NCI-H146 treated with DMSO at 0.1 percent for 48 hours (cell line): ENCODE data around the gene FCER2.
A peak's percentile ranks its signal among the peaks of the same experiment; 100 is the strongest.
"Not testable (repeated sequence)": the region's sequence is repeated elsewhere in the genome, so short reads cannot be mapped to it uniquely, and the experiment has no call there.

ENCODE experiments used
- DNase-seq: peaks from one replicate; lab custom pipeline; 2025; ENCODE audit not compliant: unreplicated experiment; lab: John Stamatoyannopoulos, UW

The FCER2 gene, protein sequence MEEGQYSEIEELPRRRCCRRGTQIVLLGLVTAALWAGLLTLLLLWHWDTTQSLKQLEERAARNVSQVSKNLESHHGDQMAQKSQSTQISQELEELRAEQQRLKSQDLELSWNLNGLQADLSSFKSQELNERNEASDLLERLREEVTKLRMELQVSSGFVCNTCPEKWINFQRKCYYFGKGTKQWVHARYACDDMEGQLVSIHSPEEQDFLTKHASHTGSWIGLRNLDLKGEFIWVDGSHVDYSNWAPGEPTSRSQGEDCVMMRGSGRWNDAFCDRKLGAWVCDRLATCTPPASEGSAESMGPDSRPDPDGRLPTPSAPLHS

DNA sequence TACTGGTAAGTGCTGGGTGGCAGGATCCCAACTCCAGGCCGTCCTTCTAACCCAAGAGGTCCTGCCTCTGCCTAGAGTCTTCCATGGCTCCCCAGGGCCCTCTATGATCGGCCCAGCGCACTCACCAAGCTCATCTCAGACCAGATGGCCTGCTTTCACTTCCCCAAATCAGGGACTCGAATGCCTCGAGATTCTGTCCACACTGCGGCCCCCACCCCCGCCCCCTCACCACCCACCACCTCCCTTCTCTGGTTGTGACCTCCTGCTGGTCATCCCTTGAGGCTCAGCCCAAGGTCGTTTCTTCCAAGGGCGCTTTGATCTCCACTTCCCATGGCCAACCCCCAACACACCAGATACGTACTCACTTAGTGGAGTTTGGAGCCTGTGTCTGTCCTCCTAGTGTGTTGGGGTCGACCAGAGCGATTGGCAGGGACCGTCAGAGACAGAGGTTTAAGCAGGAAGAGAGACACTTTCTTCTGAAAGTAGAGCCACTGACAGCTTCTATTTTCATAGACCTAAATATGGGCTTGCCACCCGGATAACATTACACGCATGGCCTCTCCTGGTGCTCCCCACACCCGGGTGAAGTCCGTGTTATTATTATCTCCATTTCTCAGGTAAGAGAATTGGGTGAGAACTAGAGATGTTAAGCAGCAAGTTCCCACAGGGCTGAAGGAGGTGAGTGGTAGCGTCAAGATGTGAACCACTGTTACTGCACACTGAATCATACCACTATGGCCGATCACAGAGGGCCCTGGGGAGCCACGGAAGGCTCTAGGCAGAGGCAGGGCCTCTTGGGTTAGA, at the start of gene FCER2:
FCER2 (minus strand) TSS at position 478 of the 804 bp plus-strand sequence. CDS start 2,371 bp downstream, outside the sequence.
- DNase-seq = no peak

DNA sequence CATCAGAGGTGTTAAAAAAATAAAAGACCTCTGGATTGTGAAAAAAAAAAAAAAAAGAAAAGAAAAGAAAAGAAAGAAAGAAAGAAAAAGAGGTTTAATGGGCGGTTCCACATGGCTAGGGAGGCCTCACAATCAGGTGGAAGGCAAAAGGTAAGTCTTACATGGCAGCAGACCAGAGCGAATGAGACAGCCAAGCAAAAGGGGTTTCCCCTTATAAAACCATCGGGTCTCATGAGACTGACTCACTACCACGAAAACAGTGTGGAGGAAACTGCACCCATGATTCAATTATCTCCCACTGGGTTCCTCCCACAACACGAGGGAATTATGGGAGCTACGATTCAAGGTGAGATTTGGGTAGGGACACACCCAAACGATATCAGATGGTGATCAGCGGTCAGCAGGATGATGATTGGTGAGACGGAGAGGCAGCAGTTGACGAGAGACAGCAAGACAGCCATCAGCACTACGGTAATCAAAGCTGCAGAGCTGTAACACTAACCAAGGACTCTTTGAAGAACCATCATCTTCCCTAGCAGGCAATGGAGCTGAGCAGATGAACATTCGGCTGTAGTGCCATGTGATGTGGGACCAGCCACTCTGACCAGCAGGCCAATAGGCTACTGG, 49.3 kb upstream of the FCER2 start:
- no peak for DNase-seq

DNA sequence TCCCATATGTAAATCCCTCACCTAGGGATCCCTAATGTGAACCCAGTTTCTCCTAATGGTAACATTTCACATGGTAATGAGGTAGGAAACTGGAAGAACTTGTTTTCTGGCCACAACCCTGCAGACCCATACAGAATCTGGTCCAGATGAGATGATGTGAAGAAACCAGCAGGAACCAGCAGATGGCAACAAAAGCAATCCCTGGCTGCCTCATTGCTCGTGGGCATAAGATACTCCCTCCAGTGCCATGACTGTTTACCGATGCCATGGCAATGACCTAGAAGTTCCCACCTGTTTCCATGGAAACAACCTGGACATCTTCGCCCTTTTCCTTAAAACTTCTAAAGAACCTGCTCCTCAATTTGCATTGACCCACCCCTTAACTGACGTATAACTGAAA, 46.8 kb upstream of the FCER2 start:
- DNase-seq = peak; percentile 13

DNA sequence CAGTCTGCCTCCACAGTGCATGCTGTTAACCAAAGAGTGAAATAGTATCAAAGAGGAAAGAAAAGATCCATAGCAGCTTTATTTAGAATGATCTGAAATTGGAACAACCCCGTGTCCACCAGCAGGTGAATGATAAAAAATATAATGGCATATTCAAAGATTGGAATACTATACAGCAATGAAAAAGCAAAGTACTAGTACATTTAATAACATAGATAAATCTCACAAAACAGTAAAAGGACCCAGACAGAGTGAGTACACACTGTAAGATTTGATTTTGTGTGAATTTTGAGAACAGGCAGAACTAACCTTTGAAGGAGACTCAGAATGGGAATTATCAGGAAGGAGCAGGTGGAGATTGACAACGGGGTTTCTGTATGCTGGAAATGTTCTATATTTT, 46.2 kb upstream of the FCER2 start:
- no peak for DNase-seq

DNA sequence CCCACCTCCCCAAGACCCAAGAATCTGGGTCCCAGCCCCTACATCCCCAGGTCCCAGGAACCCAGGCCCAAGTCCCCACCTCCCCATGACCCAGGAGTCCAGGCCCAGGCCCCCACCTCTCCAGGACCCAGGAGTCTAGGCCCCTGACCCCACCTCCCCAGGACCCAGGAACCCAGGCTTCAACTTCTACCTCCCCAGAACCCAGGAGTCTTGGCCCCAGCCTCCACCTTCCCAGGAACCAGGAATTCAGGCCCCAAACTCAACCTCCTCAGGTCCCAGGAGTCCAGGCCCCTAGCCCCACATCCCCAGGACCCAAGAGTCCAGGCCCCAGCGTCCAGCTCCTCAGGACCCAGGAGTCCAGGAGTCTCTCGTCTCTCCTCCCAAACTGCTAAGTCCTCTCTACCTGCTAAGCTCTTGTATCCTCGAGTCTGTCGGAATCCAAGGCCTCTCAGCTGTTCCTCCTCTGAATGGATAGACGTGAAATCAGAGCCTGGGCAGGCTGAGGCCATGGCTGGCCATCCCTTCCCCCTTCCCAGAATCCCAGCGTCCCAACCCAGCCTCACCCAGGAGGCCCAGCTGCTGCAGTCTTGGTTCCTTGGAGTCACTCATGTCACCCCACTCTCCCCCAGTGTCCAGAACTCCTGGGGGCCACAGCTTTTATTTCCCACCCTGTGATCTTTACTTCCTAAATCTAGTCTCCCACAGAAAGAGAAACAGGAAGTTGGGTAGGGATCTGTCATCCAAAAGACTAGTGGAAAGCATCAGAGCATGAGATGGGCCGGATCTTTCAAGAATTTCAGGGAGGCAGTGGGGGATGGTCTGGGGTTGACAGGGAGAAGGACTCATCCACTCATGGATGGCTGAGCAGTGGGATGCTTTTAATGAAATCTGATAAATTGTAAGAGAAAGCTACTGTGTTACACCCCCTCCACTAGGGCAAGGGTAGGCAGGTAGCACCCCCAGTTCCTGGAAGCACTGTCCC, 45.3 kb upstream of the FCER2 start, which contains the start of gene CD209:
CD209 (minus strand) TSS at position 632 of the 982 bp plus-strand sequence; CDS start at position 609, 23 bp downstream.
- DNase-seq = no peak

DNA sequence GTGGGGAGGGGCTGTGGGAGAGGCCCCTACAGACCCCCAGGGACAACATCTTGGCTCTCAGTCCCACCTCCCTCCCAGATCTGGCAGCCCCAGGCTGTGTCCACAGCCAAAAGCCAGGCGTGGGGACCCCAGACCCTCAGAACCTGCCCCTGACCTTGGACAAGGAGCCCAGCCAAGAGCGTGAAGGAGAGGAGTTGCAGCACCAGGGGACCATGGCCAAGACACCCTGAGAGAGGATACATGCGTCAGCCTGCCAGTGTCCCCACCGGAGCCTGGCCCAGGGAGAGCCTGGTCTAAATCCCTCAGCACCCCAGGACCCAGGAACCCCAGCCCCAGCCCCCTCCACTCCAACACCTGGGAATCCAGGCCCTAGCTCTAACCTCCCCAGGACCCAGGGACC, 44.4 kb upstream of the FCER2 start:
- not testable (repeated sequence) for DNase-seq

DNA sequence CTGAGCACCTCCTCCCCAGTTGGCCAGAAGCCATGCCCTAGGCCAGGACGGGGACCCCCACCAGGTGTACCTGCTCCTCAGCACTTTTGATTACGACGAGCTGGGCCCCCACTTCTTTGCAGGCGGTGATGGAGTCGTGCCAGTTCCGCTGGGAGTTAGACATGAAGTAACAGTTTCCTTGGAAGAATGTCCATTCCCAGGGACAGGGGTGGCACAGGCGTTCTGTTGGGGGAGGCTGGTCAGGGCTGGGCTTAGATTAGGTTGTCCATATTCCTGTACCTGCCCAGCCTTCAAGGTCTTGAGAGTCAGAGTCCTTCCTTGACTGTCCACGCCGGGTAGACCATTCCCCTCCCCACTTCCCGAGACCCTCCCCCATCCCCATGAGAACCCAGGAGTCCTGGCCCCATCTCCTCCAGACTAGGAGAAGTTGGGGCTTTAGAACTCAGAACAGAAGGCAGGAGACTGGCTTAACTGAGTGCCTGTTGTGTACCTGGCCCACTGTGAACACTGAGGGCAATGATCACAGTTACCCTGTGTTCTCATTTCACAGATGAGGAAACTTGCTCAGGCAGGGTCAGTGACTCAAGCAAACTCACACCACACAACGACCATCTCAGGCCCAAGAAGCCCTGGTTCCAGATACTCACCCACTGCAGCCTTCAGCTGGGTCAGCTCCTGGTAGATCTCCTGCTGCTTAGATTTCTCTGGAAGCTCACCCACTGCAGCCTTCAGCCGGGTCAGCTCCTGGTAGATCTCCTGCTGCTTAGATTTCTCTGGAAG, 43.1 kb upstream of the FCER2 start:
- no peak for DNase-seq

DNA sequence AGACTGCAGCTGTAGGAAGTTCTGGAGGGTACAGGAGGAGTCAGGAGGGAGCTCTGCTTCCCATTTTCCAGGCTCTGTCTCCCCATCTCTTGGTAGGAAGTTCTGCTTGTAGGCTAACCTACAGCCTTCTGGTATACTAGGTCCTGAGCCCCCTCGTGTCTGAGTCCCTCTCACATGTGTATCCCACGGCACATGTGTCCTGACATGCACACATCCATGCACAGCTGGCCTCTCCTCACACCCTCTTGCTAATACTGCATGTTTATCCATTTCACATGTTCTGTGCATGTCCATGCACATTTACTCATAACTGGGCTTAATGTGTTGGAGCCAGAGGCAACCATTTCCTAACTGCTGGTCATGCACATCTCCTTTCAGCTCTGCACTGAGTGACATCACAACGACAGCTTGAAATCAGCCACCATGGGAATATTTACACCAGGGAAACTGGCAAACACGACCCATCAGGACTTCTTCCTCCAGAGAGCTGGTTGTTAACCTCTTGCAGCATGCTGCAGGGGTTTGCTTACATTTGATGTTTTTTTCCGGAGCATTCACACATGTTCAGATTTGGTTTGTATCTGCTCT, 42.4 kb upstream of the FCER2 start:
- DNase-seq = no peak

DNA sequence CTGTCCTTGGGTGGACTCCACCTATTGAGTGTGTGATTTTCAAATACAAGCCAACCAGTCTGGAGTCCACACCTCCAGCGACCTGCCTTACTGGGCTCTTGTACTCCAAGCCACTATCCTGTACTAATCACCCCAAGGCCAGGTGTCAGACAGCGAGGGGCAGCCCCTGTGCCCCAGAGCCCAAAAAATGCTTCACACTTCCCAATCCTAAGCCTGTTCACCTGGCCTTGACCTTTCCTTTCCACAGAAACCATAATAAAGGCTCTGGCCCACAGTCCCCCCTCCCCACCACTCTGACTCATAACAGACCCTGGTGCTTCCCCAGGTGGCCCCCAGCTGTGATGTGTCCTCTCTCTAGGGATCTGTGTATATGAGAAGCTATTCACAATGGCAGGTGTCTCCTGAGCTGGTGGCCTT, 41.5 kb upstream of the FCER2 start:
- peak; percentile 28 for DNase-seq

DNA sequence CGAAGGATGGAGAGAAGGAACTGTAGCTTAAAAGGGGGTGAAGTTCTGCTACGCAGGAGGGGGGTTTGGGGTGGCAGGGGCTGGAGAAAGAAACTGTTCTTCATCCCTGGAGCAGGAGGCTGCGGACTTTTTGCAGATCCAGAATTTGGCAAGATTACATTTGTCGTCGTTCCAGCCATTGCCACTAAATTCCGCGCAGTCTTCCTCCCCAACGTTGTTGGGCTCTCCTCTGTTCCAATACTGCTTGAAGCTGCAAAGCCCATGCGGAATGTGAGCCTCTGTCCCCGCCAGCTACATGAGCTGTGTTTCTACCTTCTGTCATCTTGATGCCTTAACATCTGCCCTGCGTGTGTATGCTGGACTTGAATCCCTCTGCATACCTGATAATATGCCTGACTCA, 41.1 kb upstream of the FCER2 start:
- no peak for DNase-seq

DNA sequence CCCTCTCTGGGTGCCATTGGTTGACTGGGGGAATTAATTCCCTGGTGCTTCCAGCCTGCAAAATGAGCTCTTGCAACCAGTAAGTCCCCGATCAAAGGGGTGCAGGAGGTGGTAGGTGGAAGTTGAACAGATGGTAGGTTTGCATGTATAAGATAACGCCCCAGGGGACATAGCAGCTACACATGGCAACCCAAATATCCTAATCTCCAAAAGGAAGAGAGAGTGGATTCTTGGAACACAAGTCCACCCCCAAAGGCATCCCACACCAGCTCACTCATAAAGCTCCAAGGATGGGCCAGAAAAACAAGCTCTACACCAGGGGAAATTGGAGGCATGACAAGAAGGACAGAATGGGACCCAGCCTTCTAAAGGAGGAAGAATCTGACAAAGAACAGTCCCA, 40.6 kb upstream of the FCER2 start:
- no peak for DNase-seq

DNA sequence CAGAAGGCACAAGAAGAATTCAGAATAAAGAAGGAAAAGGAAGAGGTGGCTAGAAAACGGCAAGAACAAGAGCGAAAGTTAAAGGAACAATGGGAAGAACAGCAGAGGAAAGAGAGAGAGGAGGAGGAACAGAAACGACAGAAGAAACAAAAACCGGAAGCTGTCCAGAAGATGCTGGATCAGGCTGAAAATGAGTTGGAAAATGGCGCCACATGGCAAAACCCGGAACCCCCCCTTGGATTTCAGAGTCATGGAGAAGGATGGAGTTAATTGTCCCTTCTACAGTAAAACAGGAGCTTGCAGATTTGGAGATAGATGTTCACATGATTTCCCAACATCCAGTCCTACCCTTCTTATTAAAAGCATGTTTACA, 38.7 kb upstream of the FCER2 start:
- DNase-seq = no peak

DNA sequence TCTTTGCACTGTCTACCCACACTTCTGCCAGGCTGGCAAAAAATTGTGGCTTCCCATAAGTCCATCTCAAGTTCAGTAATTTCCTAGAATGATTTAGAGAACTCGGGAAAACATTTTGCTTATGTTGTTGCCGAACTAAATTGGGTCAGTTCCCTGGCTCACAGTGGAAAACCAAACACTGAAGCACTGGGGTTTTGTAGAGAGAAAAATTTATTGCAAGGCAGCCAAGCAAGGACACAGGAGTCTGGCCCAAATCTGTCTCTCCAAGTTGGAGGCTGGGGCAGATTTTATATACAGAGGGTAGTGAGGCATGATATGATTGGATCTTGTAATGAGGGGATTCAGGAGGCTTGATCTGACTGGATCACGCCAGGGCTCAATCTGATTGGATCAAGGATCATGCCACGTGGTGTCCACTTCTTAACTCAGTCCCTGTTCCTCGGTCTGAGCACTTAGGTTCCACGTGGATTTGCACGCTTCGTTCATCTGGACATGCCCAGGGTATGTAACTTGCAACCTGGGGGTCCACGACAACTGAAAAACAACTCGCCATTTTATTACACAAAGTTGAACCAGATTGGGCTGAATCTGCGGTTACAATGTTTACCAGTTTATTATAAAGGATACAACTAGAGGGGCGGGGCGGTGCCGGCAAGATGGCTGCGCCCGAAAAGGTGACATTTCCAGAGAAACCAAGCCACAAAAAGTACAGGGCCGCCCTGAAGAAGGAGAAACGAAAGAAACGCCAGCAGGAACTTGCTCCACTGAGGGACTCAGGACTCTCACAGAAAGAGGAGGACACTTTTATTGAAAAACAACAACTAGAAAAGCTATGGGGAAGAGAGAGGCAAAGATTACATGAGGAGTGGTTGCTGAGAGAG, 38.1 kb upstream of the FCER2 start:
- no peak for DNase-seq

DNA sequence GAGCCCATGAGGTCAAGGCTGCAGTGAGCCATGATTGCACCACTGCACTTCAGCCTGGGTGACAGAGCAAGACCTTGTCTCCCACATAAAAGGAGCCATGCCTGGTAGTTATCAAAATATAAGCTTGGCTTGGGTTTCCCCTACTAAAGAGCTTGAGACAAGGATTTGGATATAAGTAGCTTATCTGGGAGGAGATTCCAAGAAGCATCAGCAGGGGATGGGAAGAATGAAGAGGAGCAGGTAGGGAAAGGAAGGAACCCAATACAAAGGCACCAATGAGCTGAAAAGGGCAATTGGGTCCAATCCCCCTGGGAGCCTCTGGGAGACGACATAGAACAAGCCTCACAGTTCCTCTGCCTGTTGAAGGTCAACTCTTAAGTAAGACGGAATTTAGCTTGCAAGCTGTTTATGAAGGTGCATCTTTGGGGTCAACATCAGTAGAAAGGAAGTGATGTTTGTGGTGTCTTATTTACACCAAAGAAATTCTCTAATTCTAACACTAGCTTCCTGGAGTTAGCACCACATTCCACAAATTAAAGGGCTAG, 37.4 kb upstream of the FCER2 start:
- DNase-seq = no peak

DNA sequence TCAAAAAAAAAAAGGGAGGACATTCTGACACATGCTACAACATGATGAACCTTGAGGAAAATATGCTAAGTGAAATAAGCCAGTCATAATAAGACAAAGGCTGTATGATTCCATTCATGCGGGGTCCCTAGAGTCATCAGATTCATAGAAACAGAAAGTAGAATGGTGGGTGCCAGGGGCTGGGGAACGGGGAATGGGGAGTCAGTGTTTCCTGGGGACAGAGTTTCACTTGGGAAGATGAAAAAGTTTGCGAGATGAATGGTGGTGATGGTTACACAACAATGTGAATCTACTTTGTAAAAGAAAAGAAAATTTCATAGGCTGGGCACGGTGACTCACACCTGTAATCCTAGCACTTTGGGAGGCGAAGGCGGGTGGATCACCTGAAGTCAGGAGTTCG, 36.1 kb upstream of the FCER2 start:
- no peak for DNase-seq

DNA sequence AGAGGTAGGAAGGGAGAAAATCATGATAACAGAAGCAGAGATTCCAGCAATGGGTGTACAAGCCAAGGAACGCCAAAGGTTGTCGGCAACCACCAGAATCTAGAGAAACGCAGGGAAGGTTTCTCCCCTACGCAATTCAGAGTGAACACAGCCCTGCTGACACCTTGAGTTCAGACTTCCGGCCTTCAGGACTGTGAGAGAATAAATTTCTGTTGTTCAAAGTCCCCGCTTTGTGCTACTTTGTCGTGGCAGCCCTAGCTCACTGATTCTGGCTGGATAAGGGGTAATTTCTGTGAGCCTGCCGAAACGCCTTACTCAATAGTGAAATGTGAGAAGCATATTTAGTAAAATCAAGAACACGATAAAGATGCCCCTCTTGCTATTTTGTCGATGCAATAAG, 35.3 kb upstream of the FCER2 start:
- DNase-seq = no peak

DNA sequence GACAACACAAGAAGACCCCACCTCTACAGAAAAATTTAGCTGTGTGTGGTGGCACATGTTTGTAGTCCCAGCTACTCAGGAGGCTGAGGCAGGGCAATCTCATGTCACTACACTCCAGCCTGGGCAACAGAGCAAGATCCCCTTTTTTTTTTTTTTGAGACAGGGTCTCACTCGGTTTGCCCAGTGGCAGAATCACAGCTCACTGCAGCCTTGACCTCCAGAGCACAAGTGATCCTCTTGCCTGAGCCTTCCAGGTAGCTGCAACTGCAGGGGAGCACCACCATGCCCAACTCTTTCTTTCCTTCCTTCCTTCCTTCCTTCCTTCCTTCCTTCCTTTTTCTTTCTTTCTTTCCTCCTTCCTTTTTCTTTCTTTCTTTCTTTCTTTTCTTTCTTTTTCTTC, 34.2 kb upstream of the FCER2 start:
- no peak for DNase-seq
